ENCODE data around the gene VRK1.

DNA sequence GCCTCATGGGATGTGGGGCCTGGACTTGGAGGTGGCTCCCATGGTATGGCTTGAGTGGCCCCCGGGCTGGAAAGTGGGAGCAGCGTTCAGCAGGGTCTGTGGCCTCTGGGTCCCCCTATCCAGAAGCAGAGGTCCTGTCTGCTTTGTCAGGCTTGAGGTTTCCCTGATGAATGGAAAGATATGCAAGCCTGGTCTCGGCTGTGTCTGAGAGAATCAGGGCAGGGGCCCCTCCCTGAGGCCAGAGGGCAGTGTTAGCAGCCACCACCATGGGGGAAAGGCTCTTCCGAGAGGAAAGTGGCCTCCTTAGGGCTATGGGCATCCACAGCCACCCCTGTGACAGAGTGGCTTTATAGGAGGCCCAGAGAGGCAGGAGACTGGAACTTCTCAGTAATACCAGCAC, 128.2 kb downstream of the VRK1 start:
- no peak for TF ChIP-seq POLR2A (IDR thresholded peaks at IDR 0.05; ENCODE audit: low read depth, low read length)
- TF ChIP-seq POLR2AphosphoS5 (IDR thresholded peaks at IDR 0.05; ENCODE audit: low read depth, low read length) = no peak
- TF ChIP-seq TAF1 (IDR thresholded peaks at IDR 0.05; ENCODE audit: borderline replicate concordance, low read depth, low read length) = no peak
